B cell (primary cell): ENCODE data around the gene CCDC138.

Experiments
- EZH2 ChIP-seq: IDR thresholded peaks from 2 replicates; pipeline ENCODE4 v1.6.1; 2012; ENCODE audit warnings: borderline replicate concordance, low read depth, mild to moderate bottlenecking, moderate library complexity, low read length; ENCODE audit not compliant: insufficient read depth, poor library complexity, severe bottlenecking
- TF ChIP-seq, protein P1 (sequence below): fragments of 200-600 bp; IDR thresholded peaks from one replicate; pipeline ENCODE4 v1.8.0; 2022; ENCODE audit warnings: antibody characterized with exemption, mild to moderate bottlenecking

DNA sequence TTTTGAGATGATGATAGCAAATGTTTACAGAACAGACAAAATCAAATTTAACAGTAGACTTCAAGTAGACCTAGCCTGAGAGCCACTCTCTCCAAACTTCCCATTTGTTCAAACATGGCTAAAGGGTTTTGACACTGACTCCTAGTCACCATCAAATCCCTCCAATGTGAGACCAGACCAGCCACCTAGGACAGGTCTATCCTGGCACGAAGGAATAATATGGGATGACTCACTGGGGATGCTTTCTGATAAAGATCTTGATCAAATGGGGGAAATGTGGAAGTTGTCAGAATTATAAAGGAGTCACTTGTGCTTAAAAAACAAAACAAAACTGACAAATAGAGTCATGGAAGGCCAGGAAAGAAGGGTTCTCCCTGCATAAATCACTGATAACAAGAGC lies 106.7 kb downstream of the CCDC138 start:
- TF ChIP-seq, protein P1, sequence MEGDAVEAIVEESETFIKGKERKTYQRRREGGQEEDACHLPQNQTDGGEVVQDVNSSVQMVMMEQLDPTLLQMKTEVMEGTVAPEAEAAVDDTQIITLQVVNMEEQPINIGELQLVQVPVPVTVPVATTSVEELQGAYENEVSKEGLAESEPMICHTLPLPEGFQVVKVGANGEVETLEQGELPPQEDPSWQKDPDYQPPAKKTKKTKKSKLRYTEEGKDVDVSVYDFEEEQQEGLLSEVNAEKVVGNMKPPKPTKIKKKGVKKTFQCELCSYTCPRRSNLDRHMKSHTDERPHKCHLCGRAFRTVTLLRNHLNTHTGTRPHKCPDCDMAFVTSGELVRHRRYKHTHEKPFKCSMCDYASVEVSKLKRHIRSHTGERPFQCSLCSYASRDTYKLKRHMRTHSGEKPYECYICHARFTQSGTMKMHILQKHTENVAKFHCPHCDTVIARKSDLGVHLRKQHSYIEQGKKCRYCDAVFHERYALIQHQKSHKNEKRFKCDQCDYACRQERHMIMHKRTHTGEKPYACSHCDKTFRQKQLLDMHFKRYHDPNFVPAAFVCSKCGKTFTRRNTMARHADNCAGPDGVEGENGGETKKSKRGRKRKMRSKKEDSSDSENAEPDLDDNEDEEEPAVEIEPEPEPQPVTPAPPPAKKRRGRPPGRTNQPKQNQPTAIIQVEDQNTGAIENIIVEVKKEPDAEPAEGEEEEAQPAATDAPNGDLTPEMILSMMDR = no peak
- TF ChIP-seq EZH2 = no peak
